Fibroblast of pulmonary artery (primary cell): ENCODE results near the gene EGFR.

Experiments used
- DNase-seq: peaks from one replicate; pipeline ENCODE4 v3.0.0-alpha.2; 2010; ENCODE audit warnings: low read depth
- H3K4me3 ChIP-seq: replicated peaks from 2 replicates; pipeline ENCODE4 v1.5.1; 2011; ENCODE audit warnings: low read depth, mild to moderate bottlenecking, control low read depth, low read length, moderate library complexity
- TF ChIP-seq, protein P1 (sequence below): IDR thresholded peaks from 2 replicates; pipeline ENCODE4 v1.5.1; 2011; ENCODE audit warnings: mild to moderate bottlenecking, control low read depth, low read length, inconsistent platforms; ENCODE audit errors: missing control alignments

EGFR gene

DNA sequence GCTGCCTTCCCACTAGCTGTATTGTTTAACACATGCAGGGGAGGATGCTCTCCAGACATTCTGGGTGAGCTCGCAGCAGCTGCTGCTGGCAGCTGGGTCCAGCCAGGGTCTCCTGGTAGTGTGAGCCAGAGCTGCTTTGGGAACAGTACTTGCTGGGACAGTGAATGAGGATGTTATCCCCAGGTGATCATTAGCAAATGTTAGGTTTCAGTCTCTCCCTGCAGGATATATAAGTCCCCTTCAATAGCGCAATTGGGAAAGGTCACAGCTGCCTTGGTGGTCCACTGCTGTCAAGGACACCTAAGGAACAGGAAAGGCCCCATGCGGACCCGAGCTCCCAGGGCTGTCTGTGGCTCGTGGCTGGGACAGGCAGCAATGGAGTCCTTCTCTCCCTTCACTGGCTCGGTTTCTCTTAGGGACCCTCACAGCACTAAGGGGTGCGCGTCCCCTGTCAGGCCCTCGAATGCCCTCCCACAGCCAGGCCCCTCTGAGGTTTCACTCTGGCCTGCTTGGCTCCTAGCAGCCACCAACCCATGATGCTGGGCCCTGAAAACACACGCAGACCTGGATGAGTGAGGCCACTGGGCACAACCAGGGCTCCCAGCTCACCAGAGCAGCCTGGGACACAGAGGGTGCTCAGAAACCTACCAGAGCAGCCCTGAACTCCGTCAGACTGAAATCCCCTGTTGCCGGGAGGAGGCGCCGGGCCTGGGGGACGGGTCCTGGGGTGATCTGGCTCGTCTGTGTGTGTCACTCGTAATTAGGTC, 173.3 kb downstream of the EGFR start:
- TF ChIP-seq, protein P1, sequence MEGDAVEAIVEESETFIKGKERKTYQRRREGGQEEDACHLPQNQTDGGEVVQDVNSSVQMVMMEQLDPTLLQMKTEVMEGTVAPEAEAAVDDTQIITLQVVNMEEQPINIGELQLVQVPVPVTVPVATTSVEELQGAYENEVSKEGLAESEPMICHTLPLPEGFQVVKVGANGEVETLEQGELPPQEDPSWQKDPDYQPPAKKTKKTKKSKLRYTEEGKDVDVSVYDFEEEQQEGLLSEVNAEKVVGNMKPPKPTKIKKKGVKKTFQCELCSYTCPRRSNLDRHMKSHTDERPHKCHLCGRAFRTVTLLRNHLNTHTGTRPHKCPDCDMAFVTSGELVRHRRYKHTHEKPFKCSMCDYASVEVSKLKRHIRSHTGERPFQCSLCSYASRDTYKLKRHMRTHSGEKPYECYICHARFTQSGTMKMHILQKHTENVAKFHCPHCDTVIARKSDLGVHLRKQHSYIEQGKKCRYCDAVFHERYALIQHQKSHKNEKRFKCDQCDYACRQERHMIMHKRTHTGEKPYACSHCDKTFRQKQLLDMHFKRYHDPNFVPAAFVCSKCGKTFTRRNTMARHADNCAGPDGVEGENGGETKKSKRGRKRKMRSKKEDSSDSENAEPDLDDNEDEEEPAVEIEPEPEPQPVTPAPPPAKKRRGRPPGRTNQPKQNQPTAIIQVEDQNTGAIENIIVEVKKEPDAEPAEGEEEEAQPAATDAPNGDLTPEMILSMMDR: no peak
- peak; percentile 14 for DNase-seq
- H3K4me3 ChIP-seq: no peak overlapping the region

DNA sequence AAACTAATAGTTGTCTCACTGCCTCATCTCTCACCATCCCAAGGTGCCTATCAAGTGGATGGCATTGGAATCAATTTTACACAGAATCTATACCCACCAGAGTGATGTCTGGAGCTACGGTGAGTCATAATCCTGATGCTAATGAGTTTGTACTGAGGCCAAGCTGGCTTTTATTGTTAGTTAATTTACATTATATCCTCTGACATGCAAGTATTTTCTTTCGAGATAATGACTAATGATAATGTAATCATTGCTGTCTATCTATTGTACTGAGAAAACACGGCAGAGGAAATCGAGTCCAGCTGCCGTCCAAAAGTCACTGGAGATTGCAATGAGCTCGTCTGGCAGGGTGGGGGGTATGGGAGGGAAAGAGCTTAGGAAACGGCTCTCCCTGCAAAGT, 173.9 kb downstream of the EGFR start:
- no peak overlapping the region for H3K4me3 ChIP-seq
- TF ChIP-seq, protein P1: no peak
- DNase-seq: peak; percentile 53

DNA sequence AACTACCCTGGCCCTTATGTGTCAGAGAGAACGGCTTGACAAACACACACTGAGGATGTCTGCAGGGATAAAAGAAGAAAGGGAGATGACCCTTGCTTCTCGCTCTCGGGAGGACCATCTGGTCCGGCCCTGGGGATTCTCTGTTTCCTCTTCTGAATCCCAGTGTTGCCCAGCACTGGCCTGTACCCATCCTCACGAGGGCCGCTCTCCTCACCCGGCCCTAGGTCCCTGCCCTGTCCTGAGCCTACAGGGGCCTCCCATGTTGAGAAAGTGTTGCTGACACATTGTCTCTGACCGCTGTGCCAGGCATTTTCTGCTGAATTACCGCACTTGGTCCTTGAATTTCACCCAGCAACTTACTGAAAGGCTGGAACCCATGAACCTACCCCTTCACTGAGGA, 174.4 kb downstream of the EGFR start:
- no peak for DNase-seq
- no peak overlapping the region for H3K4me3 ChIP-seq
- TF ChIP-seq, protein P1: no peak

DNA sequence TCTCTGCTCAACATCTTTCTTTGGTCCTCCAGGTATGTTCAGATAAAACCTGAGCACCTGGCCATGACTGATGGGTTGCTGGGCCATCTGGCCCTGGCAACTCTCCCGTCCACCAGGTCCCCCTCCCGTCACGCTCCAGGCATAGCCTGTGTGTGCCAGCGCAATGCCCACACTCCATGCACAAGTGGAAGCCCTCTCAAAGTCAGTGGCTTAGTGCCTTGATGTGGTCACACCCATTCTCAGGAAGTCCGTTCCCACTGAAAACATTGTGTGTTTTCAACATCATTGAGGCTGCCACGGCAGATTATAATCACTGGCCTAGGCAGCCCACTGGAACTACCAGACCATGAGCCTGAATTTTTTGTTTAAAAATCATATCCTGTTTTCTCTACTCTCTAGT, 175.7 kb downstream of the EGFR start:
- TF ChIP-seq, protein P1: no peak
- DNase-seq: no peak
- H3K4me3 ChIP-seq: no peak overlapping the region

DNA sequence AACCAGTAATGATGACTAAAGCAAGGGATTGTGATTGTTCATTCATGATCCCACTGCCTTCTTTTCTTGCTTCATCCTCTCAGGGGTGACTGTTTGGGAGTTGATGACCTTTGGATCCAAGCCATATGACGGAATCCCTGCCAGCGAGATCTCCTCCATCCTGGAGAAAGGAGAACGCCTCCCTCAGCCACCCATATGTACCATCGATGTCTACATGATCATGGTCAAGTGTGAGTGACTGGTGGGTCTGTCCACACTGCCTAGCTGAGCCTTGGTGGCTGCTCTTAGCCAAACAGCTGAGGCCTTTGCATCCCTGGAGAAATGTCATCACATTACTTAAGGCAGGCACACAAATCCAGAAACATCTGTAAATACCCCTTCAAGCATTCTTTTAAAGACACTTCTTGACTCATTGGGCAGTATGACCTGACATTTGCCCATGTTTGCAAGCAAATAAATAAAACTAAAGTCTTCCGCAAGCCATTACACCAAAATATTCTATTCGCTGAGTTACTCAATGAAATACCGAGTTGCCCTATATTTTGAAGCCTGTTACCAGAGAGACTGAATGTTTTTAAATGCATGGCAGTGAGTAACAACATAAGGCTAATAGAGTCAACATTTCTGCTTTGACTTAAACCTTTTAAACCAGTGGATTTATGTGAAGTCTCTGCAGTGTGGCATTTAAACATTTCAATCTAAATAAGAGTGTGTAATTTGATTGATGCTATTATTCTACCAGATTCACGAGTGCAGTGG, 180.0 kb downstream of the EGFR start:
- TF ChIP-seq, protein P1: no peak
- no peak for DNase-seq
- H3K4me3 ChIP-seq: no peak overlapping the region

DNA sequence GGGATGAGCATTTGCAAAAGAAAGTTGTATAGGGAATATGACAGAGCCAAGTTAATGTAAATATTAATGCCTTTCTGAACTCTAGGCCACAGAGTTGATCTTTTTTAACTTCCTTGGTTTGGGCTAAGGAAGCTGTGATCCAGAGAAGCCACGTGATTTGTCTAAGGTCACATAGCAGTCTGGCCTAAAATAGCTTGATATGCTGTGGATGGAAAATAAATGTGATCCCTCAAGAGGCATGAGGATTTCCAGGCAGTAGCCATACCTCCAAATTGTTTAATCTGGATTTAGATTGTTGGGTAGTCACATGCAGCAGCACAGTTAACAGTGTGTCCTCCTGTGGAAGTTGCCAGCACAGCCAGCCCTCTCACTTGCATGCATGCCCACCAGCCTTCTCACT, 180.6 kb downstream of the EGFR start:
- H3K4me3 ChIP-seq: no peak overlapping the region
- no peak for DNase-seq
- TF ChIP-seq, protein P1: no peak
